Activated CD8-positive, alpha-beta memory T cell treated with anti-CD3 and anti-CD28 coated beads, Interleukin-2, amount 50 U/mL, for 1 hour (primary cell): ENCODE results near the gene IFT25.

Experiments
- DNase-seq: peaks from one replicate; pipeline ENCODE4 v3.0.0-alpha.2; 2020; ENCODE audit errors: extremely low read depth

Gene IFT25

DNA sequence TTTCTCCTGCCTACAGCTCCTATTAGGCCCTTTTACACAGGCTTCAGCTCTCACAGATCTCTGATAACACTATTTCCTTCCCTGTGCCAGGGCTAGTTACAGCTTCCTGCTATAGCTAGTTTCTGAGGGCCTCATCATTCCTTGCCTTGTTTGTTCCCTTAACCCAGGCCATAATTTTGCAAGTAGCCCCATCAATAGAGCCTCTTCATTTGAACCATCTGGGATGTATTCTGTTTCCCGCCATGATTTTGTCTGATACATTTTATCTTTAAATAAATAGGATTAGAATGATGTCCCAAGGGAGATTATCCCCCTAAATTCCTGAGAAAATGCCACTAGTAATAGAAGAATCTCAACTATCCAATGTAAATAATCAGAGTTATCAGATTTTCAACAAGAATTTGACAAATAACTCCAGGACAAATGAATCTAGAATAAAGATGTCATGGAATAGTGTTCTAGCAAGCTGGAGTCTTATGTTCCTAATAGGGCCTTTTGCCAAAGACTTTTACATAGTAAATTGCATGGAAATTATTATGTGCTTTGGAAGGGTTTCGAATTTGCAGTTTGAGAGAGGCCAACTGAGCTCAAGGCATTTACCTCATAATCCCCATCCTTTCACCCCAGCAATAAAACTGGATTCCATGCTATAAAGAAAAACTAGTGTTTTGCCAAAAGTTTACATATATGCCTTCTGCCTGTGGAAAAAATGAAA is 16.1 kb downstream of the IFT25 start:
- no peak for DNase-seq

- no peak for DNase-seq
Measured at GRCh38 chr1:53927376-53927881, 18.1 kb downstream of the IFT25 start.

- DNase-seq, result no peak
Measured at GRCh38 chr1:53919675-53920066, 25.8 kb downstream of the IFT25 start.

DNA sequence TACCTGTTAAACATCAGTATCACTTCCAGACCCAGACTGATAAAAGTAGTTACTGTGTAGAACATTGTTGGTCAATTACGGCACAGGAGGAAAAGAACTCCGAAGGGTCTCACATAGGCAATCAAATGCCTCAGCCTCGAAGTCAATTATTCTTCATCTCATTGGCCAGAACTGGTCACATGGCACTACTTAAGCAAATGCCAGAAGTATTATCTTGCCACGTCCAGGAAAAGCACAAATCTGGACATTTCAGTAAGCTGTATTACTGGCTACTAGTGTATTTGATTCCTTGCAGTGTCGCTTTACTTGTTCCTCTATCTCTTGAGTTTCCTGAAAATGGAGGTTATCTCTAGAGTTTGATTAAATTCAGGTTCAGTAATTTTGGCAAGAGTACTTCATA is 27.2 kb downstream of the IFT25 start:
- DNase-seq, result no peak

- no peak for DNase-seq
Measured at GRCh38 chr1:53913352-53914033, 32.0 kb downstream of the IFT25 start.

GRCh38 chr1:53911442-53911841 is 34.1 kb downstream of the IFT25 start:
- DNase-seq, result no peak

DNA sequence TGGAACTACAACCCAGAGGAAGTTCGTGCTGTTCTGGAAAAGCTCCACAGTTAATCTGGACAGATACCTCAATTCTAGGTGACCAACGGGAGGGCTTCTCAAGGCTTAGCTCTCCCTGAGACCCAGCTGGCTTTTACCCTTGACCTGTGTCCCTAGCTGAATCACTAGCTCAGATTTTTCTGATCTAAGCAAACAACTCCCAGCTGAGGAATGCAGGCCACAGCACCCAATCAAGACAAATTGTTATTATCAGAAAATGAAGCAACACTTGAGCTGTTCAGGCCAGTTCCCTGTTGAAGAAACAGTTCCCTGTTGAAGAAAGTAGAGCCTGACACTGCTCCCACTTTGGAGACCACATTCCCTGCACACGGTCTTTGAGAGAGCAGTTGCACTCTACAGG is 35.6 kb downstream of the IFT25 start:
- no peak for DNase-seq

- no peak for DNase-seq
Measured at GRCh38 chr1:53906121-53906520, 39.4 kb downstream of the IFT25 start.

DNA sequence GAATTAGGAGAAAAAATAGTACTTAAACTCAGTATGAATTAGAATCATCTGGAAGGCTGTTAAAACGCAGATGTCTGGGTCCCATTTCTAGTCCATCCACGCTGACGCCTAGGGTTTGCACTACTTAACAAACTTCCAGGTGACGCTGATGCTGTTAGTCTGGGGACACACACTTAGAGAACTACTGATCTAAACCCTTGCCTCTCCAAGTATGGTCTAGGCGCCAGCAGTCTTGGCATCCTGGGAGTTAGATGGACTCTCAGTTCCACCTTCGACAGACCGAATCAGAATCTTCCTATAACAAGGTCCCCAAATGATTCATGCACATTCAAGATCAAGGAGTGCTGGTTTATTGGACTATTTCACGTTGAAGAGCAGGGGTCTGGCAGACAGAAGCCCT is 40.0 kb downstream of the IFT25 start:
- DNase-seq, result no peak

DNA sequence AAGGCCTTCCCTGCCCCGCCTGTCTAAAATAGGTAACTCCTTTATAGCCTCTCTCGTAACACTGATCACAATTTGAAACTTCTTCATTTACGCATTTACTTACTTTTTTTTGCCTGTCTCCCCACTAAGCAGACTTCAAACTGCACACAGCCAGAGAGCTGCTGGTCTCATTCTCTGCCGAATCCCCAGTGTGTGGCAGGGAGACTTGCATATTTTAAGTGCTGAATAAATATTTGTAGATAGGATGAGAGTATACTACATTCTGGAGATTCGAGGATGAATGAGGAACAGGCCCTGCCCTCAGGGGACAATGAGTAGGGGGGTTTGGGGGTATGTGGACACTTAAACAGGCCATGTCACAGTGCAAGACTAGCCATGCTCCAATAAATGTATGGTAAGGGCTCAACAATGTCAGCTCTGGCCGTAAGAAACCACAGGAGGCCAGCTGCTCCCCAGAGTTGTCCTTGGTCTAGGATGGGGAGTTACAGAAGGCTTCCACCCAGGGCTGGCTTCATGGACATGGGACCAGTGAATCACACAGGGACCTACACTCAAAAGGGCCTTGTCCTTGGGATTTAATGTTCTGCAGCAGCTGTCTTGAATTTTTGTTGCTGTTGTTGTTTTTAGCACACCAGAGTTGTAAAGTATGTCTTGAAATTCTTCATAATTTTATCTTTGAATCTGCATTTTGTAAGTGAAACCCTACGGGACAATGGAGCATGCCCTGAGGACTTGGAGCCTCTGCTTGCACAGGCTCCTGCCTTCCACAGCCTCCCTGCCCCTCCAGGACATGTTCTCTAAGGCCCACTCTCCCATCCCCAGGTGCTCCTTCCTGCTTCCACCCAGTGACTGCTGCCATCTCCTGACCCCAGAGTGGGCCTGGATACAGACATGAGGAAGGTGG is 43.0 kb downstream of the IFT25 start:
- DNase-seq, result no peak

- no peak for DNase-seq
Measured at GRCh38 chr1:53899708-53900107, 45.8 kb downstream of the IFT25 start.

- DNase-seq, result no peak
Measured at GRCh38 chr1:53899206-53899628, 46.3 kb downstream of the IFT25 start.

GRCh38 chr1:53896635-53897229 is 48.8 kb downstream of the IFT25 start:
- no peak for DNase-seq

- DNase-seq, result no peak
Measured at GRCh38 chr1:53895421-53895820, 50.1 kb downstream of the IFT25 start.

GRCh38 chr1:53894644-53895043 is 50.9 kb downstream of the IFT25 start:
- no peak for DNase-seq

- no peak for DNase-seq
Measured at GRCh38 chr1:53893999-53894636, 51.4 kb downstream of the IFT25 start, which contains the start of gene DIO1. Gene DIO1, plus strand, starts transcription at chr1:53894187. Its CDS starts 24 bp downstream, at chr1:53894211.

DNA sequence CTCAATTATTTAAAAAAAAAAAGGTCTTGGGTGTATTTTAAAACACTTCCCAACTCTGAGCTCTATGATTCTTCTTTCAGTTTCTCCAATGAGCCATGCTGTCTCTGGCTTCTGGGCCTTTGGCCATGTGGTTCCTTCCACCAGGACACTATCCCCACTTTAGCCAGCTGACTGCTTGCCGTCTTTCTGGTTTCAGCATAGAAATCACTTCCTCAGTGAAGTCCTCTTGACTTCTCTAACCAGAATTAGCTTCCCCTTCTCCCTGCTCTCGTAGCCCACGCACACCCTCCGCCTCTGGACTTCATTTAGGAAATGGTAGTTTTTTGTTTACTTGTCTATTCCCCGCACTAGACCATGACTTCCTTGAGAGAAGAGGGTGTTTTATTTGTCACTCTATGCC is 52.6 kb downstream of the IFT25 start:
- no peak for DNase-seq

GRCh38 chr1:53891678-53892077 is 53.8 kb downstream of the IFT25 start:
- no peak for DNase-seq

GRCh38 chr1:53891018-53891417 is 54.5 kb downstream of the IFT25 start:
- no peak for DNase-seq

GRCh38 chr1:53890522-53890941 is 55.0 kb downstream of the IFT25 start:
- DNase-seq, result no peak
